OCI-LY1 (cell line): ENCODE results near the gene ADAMTS17.

Experiments
- CTCF ChIP-seq: fragments of 200-600 bp; sonication (generic), shearing (Covaris generic); IDR thresholded peaks from 2 replicates; pipeline ENCODE4 v1.5.1; 2017; ENCODE audit warnings: mild to moderate bottlenecking, antibody characterized with exemption, low read length, moderate library complexity, mixed read lengths
- EZH2 ChIP-seq: fragments of 200-600 bp; sonication (generic), shearing (Covaris generic); IDR thresholded peaks from 2 replicates; pipeline ENCODE4 v1.8.0; 2017; ENCODE audit warnings: borderline replicate concordance, mixed run types, mild to moderate bottlenecking, antibody characterized with exemption, low read length, moderate library complexity, mixed read lengths

GRCh38 chr15:100308608-100309007 lies 33.2 kb downstream of the ADAMTS17 start:
- TF ChIP-seq CTCF (no peak), EZH2 (no peak)
